Measurements from ENCODE around the gene PITPNC1. TPM values are rescaled to one million over a fixed set of nuclear protein-coding genes. Genes with fewer than 3 reads are reported as not detected.
"Not testable (repeated sequence)": the region's sequence is repeated elsewhere in the genome, so short reads cannot be mapped to it uniquely, and the experiment has no call there.

PITPNC1 gene
- total and polyA plus RNA-seq, 2 of the 13 experiments (the other 11 are each of a cell fraction or from before 2014, with no cell fraction given) = 4.1 to 5.7 TPM

- in situ Hi-C loops (cut with HindIII; ENCODE audit: extremely low pct_ligation_motif_present, low pct_unique_long_range_greater_than_20kb) (no loop called here), intact Hi-C loops (cut with micrococcal nuclease; ENCODE audit: unreplicated experiment) (loop anchor here (2.0 to 5.0 kb wide), 3 partner anchors 119 to 253 kb away; partner anchors contain the start of gene PITPNC1)
- TF ChIP-seq SMC3 (IDR thresholded peaks at IDR 0.05; ENCODE audit: low read length) (peak; percentile 18; the same call in 1 of the 2 replicates), CTCF (CRISPR knock-in tag; IDR thresholded peaks at IDR 0.05) (peak; percentile 47), RELA (CRISPR knock-in tag; IDR thresholded peaks at IDR 0.05) (no peak), STAG1 (CRISPR knock-in tag; IDR thresholded peaks at IDR 0.05) (peak; percentile 43)
- POLR2A ChIA-PET = no interaction called here
- CTCF ChIA-PET (ENCODE audit: low intra/inter-chr PET ratio, low total read pairs) = interaction anchor here (2.7 kb wide), 1 partner anchor 255 kb away, joined by 13 read pairs; no protein-coding TSS in a partner anchor
- FAIRE-seq = no peak
- Histone ChIP-seq H3K79me2 (ENCODE audit: insufficient read depth, low read length) (no peaks in the 10 kb centered on the region), H3K36me3 (replicated peaks in 1 of 2; ENCODE audit: control insufficient read depth in 1 of 2, insufficient read depth in 2 of 2, low read length in 2 of 2) (no peaks in the 10 kb centered on the region), H2AFZ (ENCODE audit: low read length) (no peak overlapping the region), H4K20me1 (ENCODE audit: insufficient read depth, low read length) (no peaks in the 10 kb centered on the region), H3K4me3 (replicated peaks in 1 of 3; ENCODE audit: insufficient read depth in 1 of 3, low read depth in 2 of 3, low read length in 3 of 3) (no peak overlapping the region), H3K27me3 (ENCODE audit: control insufficient read depth in 1 of 2, insufficient read depth in 2 of 2, low read length in 2 of 2) (no peaks in the 10 kb centered on the region), H3K9ac (ENCODE audit: insufficient read depth, low read depth, low read length) (no peak overlapping the region), H3K4me1 (ENCODE audit: insufficient read depth, low read length) (peaks cover 17% of the 10 kb centered on the region; the same call in 1 of the 2 replicates), H3K27ac (ENCODE audit: extremely low read length, insufficient read depth, low read length) (no peak overlapping the region), H3K4me2 (ENCODE audit: low read depth, low read length) (no peak overlapping the region), H3K9me3 (ENCODE audit: low read length) (no peaks in the 10 kb centered on the region)
- peak; percentile 24 for DNase-seq (ENCODE audit: low spot score)
- no TSS peak for BruUV-seq (replicated peaks)
- 17% methylated on average over 4 of the region's 4 CpGs for WGBS (ENCODE audit: low lambda C conversion rate)
- peak; percentile 20; the same call in 1 of the 3 replicates for ATAC-seq
Observed at GRCh38 chr17:67629971-67630320, 252.9 kb downstream of the PITPNC1 start.

GRCh38 chr17:67630836-67631235, 253.8 kb downstream of the PITPNC1 start:
- H3K36me3 ChIP-seq (replicated peaks in 1 of 2; ENCODE audit: control insufficient read depth in 1 of 2, insufficient read depth in 2 of 2, low read length in 2 of 2); DNase-seq (ENCODE audit: low spot score); BruUV-seq (replicated peaks); in situ Hi-C loops (cut with HindIII; ENCODE audit: extremely low pct_ligation_motif_present, low pct_unique_long_range_greater_than_20kb); CTCF ChIA-PET (ENCODE audit: low intra/inter-chr PET ratio, low total read pairs); FAIRE-seq; H3K4me2 ChIP-seq (ENCODE audit: low read depth, low read length); H3K27ac ChIP-seq (ENCODE audit: extremely low read length, insufficient read depth, low read length); H3K27me3 ChIP-seq (ENCODE audit: control insufficient read depth in 1 of 2, insufficient read depth in 2 of 2, low read length in 2 of 2); H3K79me2 ChIP-seq (ENCODE audit: insufficient read depth, low read length); H3K9ac ChIP-seq (ENCODE audit: insufficient read depth, low read depth, low read length); H3K9me3 ChIP-seq (ENCODE audit: low read length); H4K20me1 ChIP-seq (ENCODE audit: insufficient read depth, low read length); H3K4me3 ChIP-seq (replicated peaks in 1 of 3; ENCODE audit: insufficient read depth in 1 of 3, low read depth in 2 of 3, low read length in 3 of 3); POLR2A ChIA-PET; H2AFZ ChIP-seq (ENCODE audit: low read length); ATAC-seq: not testable (repeated sequence)
- intact Hi-C loops (cut with micrococcal nuclease; ENCODE audit: unreplicated experiment) = loop anchor here (5.0 kb wide), 1 partner anchor 254 kb away; the partner anchor contains the start of gene PITPNC1
- peaks cover 17% of the 10 kb centered on the region; the same call in 1 of the 2 replicates for H3K4me1 ChIP-seq (ENCODE audit: insufficient read depth, low read length)
- 84% methylated on average over 7 of the region's 7 CpGs for WGBS (ENCODE audit: low lambda C conversion rate)
